HCT116 (cell line): Measurements from ENCODE around the gene INSRR. TPM values are rescaled to one million over a fixed set of nuclear protein-coding genes. Genes with fewer than 3 reads are reported as not detected.

Experiments
- ATAC-seq: fragments of 200-7000 bp; cut with Tn5 transposase; 2 replicates; pipeline ENCODE4 v1.9.1; 2020; ENCODE audit warnings: mild to moderate bottlenecking, moderate library complexity
- BruUV-seq: library from RNA; stranded (reverse); fragments of 400-500 nt; replicated peaks from 2 replicates; lab custom pipeline; 2021; lab: Mats Ljungman, UMichigan
- CTCF ChIA-PET: fragments of 300-600 bp; sonication (Branson Sonifier 250); formaldehyde crosslinking; loops from one replicate; lab custom pipeline; 2021; ENCODE audit warnings: antibody characterized with exemption; lab: Charles Lee
- POLR2A ChIA-PET: fragments of 300-600, 350-600 bp; sonication (Branson Sonifier 250); formaldehyde crosslinking; loops from one replicate; lab custom pipeline; 2021; ENCODE audit warnings: antibody characterized with exemption; lab: Charles Lee
- RAD21 ChIA-PET, 2 experiments: fragments of 300-600 bp; sonication (Branson Sonifier 250); formaldehyde crosslinking; loops; one replicate each; lab custom pipeline; 2023; ENCODE audit warnings: low total read pairs in 2 of 2; ENCODE audit not compliant: uncharacterized antibody in 2 of 2, unreplicated experiment in 2 of 2, low non-redundant PET in 1 of 2; lab: Charles Lee
- DNase-seq: peaks from one replicate; pipeline ENCODE4 v3.0.0-alpha.2; 2010; ENCODE audit warnings: low read depth, low spot score
- H2AFZ ChIP-seq: fragments of 200-600 bp; shearing (Covaris generic), sonication (generic); 2 replicates; pipeline ENCODE4 v1.6.1; 2017; ENCODE audit warnings: low read depth, mixed run types, mixed read lengths, antibody characterized with exemption, low read length; ENCODE audit not compliant: poor library complexity, severe bottlenecking
- H3K27ac ChIP-seq: 2 replicates; pipeline ENCODE4 v1.5.1; 2012; ENCODE audit warnings: low read depth, low read length
- H3K27me3 ChIP-seq: fragments of 200-600 bp; sonication (generic); 2 replicates; pipeline ENCODE4 v1.6.1; 2016; ENCODE audit warnings: mixed run types, low read length, mixed read lengths; ENCODE audit not compliant: insufficient read depth
- H3K36me3 ChIP-seq, 2 experiments: fragments of 200-500 bp in 1 of 2; fragments of 200-600 bp in 1 of 2; sonication (Bioruptor generic) in 1 of 2; sonication (generic) in 1 of 2; 2 replicates each; pipeline versions ENCODE4 v1.5.1 to v1.6.1; 2014 to 2016; ENCODE audit warnings: low read length in 2 of 2, inconsistent platforms in 1 of 2, mixed read lengths in 1 of 2, mixed run types in 1 of 2; ENCODE audit not compliant: insufficient read depth in 2 of 2, control insufficient read depth in 1 of 2
- H3K4me1 ChIP-seq, 2 experiments: fragments of 200-600 bp in 1 of 2; sonication (generic) in 1 of 2; 2 replicates each; pipeline versions ENCODE4 v1.5.1 to v1.6.1; 2012 to 2017; ENCODE audit warnings: low read length in 2 of 2, inconsistent platforms in 1 of 2, mild to moderate bottlenecking in 1 of 2, mixed read lengths in 1 of 2, mixed run types in 1 of 2, moderate library complexity in 1 of 2; ENCODE audit not compliant: insufficient read depth in 2 of 2, control insufficient read depth in 1 of 2
- H3K4me2 ChIP-seq: fragments of 200-600 bp; sonication (generic); 2 replicates; pipeline ENCODE4 v1.6.1; 2017; ENCODE audit warnings: mixed run types, low read length, mixed read lengths
- H3K4me3 ChIP-seq, 2 experiments: fragments of 200-600 bp in 1 of 2; sonication (generic) in 1 of 2; replicated peaks in 1 of 2; 2 replicates each; pipeline ENCODE4 v1.5.1; 2011 to 2016; ENCODE audit warnings: low read length in 2 of 2, control low read depth in 1 of 2, low read depth in 1 of 2, mild to moderate bottlenecking in 1 of 2, mixed read lengths in 1 of 2, mixed run types in 1 of 2
- H3K79me2 ChIP-seq: fragments of 200-600 bp; sonication (generic); 2 replicates; pipeline ENCODE4 v1.6.1; 2017; ENCODE audit warnings: mild to moderate bottlenecking, mixed run types, low read length, moderate library complexity, mixed read lengths; ENCODE audit not compliant: insufficient read depth
- H3K9ac ChIP-seq: fragments of 200-600 bp; sonication (generic); 2 replicates; pipeline ENCODE4 v1.6.1; 2016; ENCODE audit warnings: low read length, mixed read lengths
- H3K9me2 ChIP-seq: fragments of 200-600 bp; sonication (generic), shearing (Covaris generic); 2 replicates; pipeline ENCODE4 v1.6.1; 2017; ENCODE audit warnings: mixed run types, mild to moderate bottlenecking, moderate library complexity; ENCODE audit not compliant: insufficient read depth
- H3K9me3 ChIP-seq, 2 experiments: fragments of 200-500 bp in 1 of 2; fragments of 200-600 bp in 1 of 2; sonication (Bioruptor generic) in 1 of 2; sonication (generic) in 1 of 2; 2 replicates each; pipeline ENCODE4 v1.6.1; 2014 to 2017; ENCODE audit warnings: low read length in 2 of 2, mixed read lengths in 2 of 2, inconsistent platforms in 1 of 2, low read depth in 1 of 2, mild to moderate bottlenecking in 1 of 2, mixed run types in 1 of 2, moderate library complexity in 1 of 2; ENCODE audit not compliant: control insufficient read depth in 1 of 2, insufficient read depth in 1 of 2
- H4K20me1 ChIP-seq: fragments of 200-600 bp; sonication (generic), shearing (Covaris generic); 2 replicates; pipeline ENCODE4 v1.6.1; 2017; ENCODE audit warnings: mixed run types, mild to moderate bottlenecking, moderate library complexity; ENCODE audit not compliant: insufficient read depth
- CBX3 ChIP-seq: IDR thresholded peaks from 2 replicates; pipeline ENCODE4 v1.6.1; 2012; ENCODE audit warnings: low read depth
- CEBPB ChIP-seq: IDR thresholded peaks from 2 replicates; pipeline ENCODE4 v1.6.1; 2012; ENCODE audit warnings: low read depth
- ELF1 ChIP-seq: IDR thresholded peaks from 2 replicates; pipeline ENCODE4 v1.6.1; 2012; ENCODE audit warnings: low read depth, borderline replicate concordance
- FOSL1 ChIP-seq: IDR thresholded peaks from 2 replicates; pipeline ENCODE4 v1.6.1; 2012; ENCODE audit warnings: low read depth
- JUND ChIP-seq: IDR thresholded peaks from 2 replicates; pipeline ENCODE4 v1.6.1; 2012
- POLR2A ChIP-seq: IDR thresholded peaks from 2 replicates; pipeline ENCODE4 v1.7.0; 2011; ENCODE audit warnings: borderline replicate concordance; ENCODE audit not compliant: insufficient read depth, insufficient read length; ENCODE audit errors: extremely low read depth
- RAD21 ChIP-seq: IDR thresholded peaks from 2 replicates; pipeline ENCODE4 v1.6.1; 2012; ENCODE audit warnings: low read depth, mild to moderate bottlenecking
- SIN3A ChIP-seq: IDR thresholded peaks from 2 replicates; pipeline ENCODE4 v1.6.1; 2012; ENCODE audit warnings: low read depth
- SP1 ChIP-seq: IDR thresholded peaks from 2 replicates; pipeline ENCODE4 v1.6.1; 2012; ENCODE audit warnings: low read depth
- SRF ChIP-seq: IDR thresholded peaks from 2 replicates; pipeline ENCODE4 v1.6.1; 2012; ENCODE audit warnings: low read depth
- YY1 ChIP-seq: IDR thresholded peaks from 2 replicates; pipeline ENCODE4 v1.6.1; 2011; ENCODE audit warnings: low read length, low read depth, moderate library complexity, mild to moderate bottlenecking; ENCODE audit not compliant: insufficient replicate concordance; ENCODE audit errors: extremely low read depth
- ZFX ChIP-seq: fragments of 450-650 bp; IDR thresholded peaks from 2 replicates; pipeline ENCODE4 v1.6.1; 2017
- intact Hi-C: fragments of 100-400 bp; cut with micrococcal nuclease; formaldehyde crosslinking; loops from 2 replicates; pipeline ENCODE4 v1.10.0; 2022
- total RNA-seq: library from RNA; stranded (reverse); gene quantifications from one replicate; pipeline ENCODE4 v1.2.1, GENCODE V29; 2021; ENCODE audit not compliant: unreplicated experiment
- TF ChIP-seq, protein P1 (sequence below): IDR thresholded peaks from 2 replicates; pipeline ENCODE4 v1.6.1; 2011; ENCODE audit warnings: mild to moderate bottlenecking, low read length, moderate library complexity; ENCODE audit not compliant: insufficient replicate concordance; ENCODE audit errors: extremely low read depth
- TF ChIP-seq, protein P2 (sequence below): IDR thresholded peaks from 2 replicates; pipeline ENCODE4 v1.6.1; 2012
- TF ChIP-seq, protein P3 (sequence below): IDR thresholded peaks from 2 replicates; pipeline ENCODE4 v1.6.1; 2012; ENCODE audit warnings: low read depth
- TF ChIP-seq, protein P4 (sequence below), 3 experiments: fragments of 200-600 bp in 1 of 3; sonication (generic) in 1 of 3; IDR thresholded peaks in 2 of 3; conservative IDR thresholded peaks in 1 of 3; 2 replicates each; pipeline ENCODE4 v1.5.1; 2012 to 2017; ENCODE audit warnings: low read depth in 2 of 3, low read length in 2 of 3, antibody characterized with exemption in 1 of 3, borderline replicate concordance in 1 of 3, control low read depth in 1 of 3, mild to moderate bottlenecking in 1 of 3, mixed read lengths in 1 of 3, mixed run types in 1 of 3, moderate library complexity in 1 of 3; ENCODE audit not compliant: insufficient read depth in 1 of 3

Gene INSRR
- total RNA-seq, 1 experiment from 2014 or later = not detected

DNA sequence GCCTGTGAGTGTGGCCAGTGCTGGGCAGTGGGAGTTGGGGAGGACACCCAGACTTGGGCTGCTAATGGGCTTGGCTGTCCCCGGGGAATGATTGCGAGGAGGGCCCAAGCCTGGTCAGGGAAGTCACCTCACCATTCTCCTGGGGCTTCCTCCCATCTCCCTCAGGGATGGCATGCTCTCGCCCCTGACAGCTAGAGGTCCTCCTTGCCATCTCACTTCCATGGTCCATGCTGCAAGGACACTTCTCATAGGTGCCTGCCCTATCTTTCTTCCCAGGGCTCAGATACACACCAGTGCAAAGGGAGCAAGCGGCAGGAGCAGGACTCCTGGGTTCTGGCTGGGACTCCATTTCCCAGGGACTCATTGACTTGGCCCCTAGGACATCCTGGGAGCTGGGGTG lies 5.9 kb upstream of the INSRR start:
- no peaks in the 10 kb centered on the region for H3K79me2 ChIP-seq
- ATAC-seq (no peak), DNase-seq (no peak)
- no peak overlapping the region for H3K27ac ChIP-seq
- peaks cover 3% of the 10 kb centered on the region; the same call in 1 of the 2 replicates for H3K27me3 ChIP-seq
- H3K9me3 ChIP-seq = no peaks in the 10 kb centered on the region
- intact Hi-C loops = no loop called here
- no peaks in the 10 kb centered on the region for H4K20me1 ChIP-seq
- no peaks in the 10 kb centered on the region for H3K9me2 ChIP-seq
- no peak overlapping the region for H2AFZ ChIP-seq
- H3K4me1 ChIP-seq = peaks cover 4 to 14% of the 10 kb centered on the region in 2 experiments; a peak in 3 of 4 replicates
- no peak overlapping the region for H3K4me3 ChIP-seq
- H3K9ac ChIP-seq = no peak overlapping the region
- ChIA-PET POLR2A (no interaction called here), CTCF (no interaction called here), RAD21 (no interaction called here)
- peak; percentile 57 for TF ChIP-seq RAD21
- no peak for TF ChIP-seq ELF1
- TF ChIP-seq SIN3A = no peak
- TF ChIP-seq SP1 = no peak
- TF ChIP-seq JUND = no peak
- TF ChIP-seq CBX3 = no peak
- TF ChIP-seq SRF = no peak
- TF ChIP-seq YY1 = no peak
- TF ChIP-seq, protein P1, sequence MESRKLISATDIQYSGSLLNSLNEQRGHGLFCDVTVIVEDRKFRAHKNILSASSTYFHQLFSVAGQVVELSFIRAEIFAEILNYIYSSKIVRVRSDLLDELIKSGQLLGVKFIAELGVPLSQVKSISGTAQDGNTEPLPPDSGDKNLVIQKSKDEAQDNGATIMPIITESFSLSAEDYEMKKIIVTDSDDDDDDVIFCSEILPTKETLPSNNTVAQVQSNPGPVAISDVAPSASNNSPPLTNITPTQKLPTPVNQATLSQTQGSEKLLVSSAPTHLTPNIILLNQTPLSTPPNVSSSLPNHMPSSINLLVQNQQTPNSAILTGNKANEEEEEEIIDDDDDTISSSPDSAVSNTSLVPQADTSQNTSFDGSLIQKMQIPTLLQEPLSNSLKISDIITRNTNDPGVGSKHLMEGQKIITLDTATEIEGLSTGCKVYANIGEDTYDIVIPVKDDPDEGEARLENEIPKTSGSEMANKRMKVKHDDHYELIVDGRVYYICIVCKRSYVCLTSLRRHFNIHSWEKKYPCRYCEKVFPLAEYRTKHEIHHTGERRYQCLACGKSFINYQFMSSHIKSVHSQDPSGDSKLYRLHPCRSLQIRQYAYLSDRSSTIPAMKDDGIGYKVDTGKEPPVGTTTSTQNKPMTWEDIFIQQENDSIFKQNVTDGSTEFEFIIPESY = no peak
- no peak for TF ChIP-seq CEBPB
- TF ChIP-seq, protein P2, sequence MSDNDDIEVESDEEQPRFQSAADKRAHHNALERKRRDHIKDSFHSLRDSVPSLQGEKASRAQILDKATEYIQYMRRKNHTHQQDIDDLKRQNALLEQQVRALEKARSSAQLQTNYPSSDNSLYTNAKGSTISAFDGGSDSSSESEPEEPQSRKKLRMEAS = no peak
- no peak for TF ChIP-seq POLR2A
- TF ChIP-seq, protein P3, sequence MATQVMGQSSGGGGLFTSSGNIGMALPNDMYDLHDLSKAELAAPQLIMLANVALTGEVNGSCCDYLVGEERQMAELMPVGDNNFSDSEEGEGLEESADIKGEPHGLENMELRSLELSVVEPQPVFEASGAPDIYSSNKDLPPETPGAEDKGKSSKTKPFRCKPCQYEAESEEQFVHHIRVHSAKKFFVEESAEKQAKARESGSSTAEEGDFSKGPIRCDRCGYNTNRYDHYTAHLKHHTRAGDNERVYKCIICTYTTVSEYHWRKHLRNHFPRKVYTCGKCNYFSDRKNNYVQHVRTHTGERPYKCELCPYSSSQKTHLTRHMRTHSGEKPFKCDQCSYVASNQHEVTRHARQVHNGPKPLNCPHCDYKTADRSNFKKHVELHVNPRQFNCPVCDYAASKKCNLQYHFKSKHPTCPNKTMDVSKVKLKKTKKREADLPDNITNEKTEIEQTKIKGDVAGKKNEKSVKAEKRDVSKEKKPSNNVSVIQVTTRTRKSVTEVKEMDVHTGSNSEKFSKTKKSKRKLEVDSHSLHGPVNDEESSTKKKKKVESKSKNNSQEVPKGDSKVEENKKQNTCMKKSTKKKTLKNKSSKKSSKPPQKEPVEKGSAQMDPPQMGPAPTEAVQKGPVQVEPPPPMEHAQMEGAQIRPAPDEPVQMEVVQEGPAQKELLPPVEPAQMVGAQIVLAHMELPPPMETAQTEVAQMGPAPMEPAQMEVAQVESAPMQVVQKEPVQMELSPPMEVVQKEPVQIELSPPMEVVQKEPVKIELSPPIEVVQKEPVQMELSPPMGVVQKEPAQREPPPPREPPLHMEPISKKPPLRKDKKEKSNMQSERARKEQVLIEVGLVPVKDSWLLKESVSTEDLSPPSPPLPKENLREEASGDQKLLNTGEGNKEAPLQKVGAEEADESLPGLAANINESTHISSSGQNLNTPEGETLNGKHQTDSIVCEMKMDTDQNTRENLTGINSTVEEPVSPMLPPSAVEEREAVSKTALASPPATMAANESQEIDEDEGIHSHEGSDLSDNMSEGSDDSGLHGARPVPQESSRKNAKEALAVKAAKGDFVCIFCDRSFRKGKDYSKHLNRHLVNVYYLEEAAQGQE = no peak
- no peak for TF ChIP-seq ZFX
- TF ChIP-seq, protein P4, sequence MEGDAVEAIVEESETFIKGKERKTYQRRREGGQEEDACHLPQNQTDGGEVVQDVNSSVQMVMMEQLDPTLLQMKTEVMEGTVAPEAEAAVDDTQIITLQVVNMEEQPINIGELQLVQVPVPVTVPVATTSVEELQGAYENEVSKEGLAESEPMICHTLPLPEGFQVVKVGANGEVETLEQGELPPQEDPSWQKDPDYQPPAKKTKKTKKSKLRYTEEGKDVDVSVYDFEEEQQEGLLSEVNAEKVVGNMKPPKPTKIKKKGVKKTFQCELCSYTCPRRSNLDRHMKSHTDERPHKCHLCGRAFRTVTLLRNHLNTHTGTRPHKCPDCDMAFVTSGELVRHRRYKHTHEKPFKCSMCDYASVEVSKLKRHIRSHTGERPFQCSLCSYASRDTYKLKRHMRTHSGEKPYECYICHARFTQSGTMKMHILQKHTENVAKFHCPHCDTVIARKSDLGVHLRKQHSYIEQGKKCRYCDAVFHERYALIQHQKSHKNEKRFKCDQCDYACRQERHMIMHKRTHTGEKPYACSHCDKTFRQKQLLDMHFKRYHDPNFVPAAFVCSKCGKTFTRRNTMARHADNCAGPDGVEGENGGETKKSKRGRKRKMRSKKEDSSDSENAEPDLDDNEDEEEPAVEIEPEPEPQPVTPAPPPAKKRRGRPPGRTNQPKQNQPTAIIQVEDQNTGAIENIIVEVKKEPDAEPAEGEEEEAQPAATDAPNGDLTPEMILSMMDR (IDR thresholded peaks at IDR 0.05 in 2 of 3, conservative IDR thresholded peaks at IDR 0.05 in 1 of 3; ENCODE audit: borderline replicate concordance in 1 of 3, insufficient read depth in 1 of 3, low read depth in 2 of 3, low read length in 2 of 3) = peak in 1 of 3 experiments; percentile 25; a peak in 1 of 6 replicates
- no peak for TF ChIP-seq FOSL1
- no peak overlapping the region for H3K4me2 ChIP-seq
- H3K36me3 ChIP-seq = no peaks in the 10 kb centered on the region
- no TSS peak for BruUV-seq
